Stimulated activated CD4-positive, alpha-beta T cell treated with anti-CD3 and anti-CD28 coated beads, Interleukin-2, amount 100 ng/mL, for 48 hours (primary cell): ENCODE measurements around the gene CENPI.
"Not testable (repeated sequence)": the region's sequence is repeated elsewhere in the genome, so short reads cannot be mapped to it uniquely, and the experiment has no call there.

Source experiments
- DNase-seq, 2 donors: peaks; one replicate each; pipeline ENCODE4 v3.0.0-alpha.2; 2020

The CENPI gene

GRCh38 chrX:101097546-101098453 is at the start of gene CENPI:
Gene CENPI (plus strand): TSS chrX:101098204. CDS start chrX:101101071, 2,867 bp downstream.
- DNase-seq = peak; percentile 79 to 81

- DNase-seq = peak in 1 of 2 donors; percentile 2
Observed at GRCh38 chrX:101051153-101051548, 46.9 kb upstream of the CENPI start.

GRCh38 chrX:101051549-101052302 is 46.3 kb upstream of the CENPI start, which contains the start of gene TRMT2B:
Gene TRMT2B (minus strand): TSS chrX:101052111. CDS start chrX:101042289, 9,822 bp downstream.
- peak; percentile 51 to 57 for DNase-seq

- not testable (repeated sequence) for DNase-seq
Observed at GRCh38 chrX:101056551-101056950, 41.5 kb upstream of the CENPI start.

GRCh38 chrX:101057093-101057714 is 40.8 kb upstream of the CENPI start:
- no peak for DNase-seq

- DNase-seq = no peak
Observed at GRCh38 chrX:101062176-101062575, 35.8 kb upstream of the CENPI start.

GRCh38 chrX:101071582-101071981 is 26.4 kb upstream of the CENPI start:
- no peak for DNase-seq

- no peak for DNase-seq
Observed at GRCh38 chrX:101078716-101079598, 19.0 kb upstream of the CENPI start, which contains the start of gene TMEM35A. Gene TMEM35A (plus strand): TSS chrX:101078879. CDS start chrX:101079003, 124 bp downstream.

GRCh38 chrX:101079736-101080270 is 18.2 kb upstream of the CENPI start:
- no peak for DNase-seq

- DNase-seq = no peak
Observed at GRCh38 chrX:101080326-101081124, 17.5 kb upstream of the CENPI start.

- DNase-seq = no peak
Observed at GRCh38 chrX:101081231-101081630, 16.8 kb upstream of the CENPI start.

GRCh38 chrX:101091817-101092216 is 6.2 kb upstream of the CENPI start:
- no peak for DNase-seq

GRCh38 chrX:101108284-101108683 is 10.3 kb downstream of the CENPI start:
- DNase-seq = no peak

- DNase-seq = no peak
Observed at GRCh38 chrX:101117701-101118100, 19.7 kb downstream of the CENPI start.

GRCh38 chrX:101136235-101136634 is 38.2 kb downstream of the CENPI start:
- no peak for DNase-seq
